Astrocyte (in vitro differentiated cells and primary cell): ENCODE measurements around the gene GMEB2. TPM values are rescaled to one million over a fixed set of nuclear protein-coding genes. Genes with fewer than 3 reads are reported as not detected.
A peak's percentile ranks its signal among the peaks of the same experiment; 100 is the strongest.

ENCODE experiments used
- DNase-seq: peaks from one replicate; pipeline ENCODE4 v3.0.0-alpha.2; 2010; ENCODE audit warnings: low read depth
- FAIRE-seq: peaks from 2 replicates; lab custom pipeline; 2011; peaks lifted over from hg19 to GRCh38; lab: Jason Lieb, UNC
- H2AFZ ChIP-seq: 2 replicates; pipeline ENCODE4 v1.6.0; 2012; ENCODE audit warnings: low read depth, low read length, inconsistent platforms
- H3K27ac ChIP-seq: 2 replicates; pipeline ENCODE4 v1.5.1; 2011; ENCODE audit warnings: low read depth, low read length, inconsistent platforms
- H3K27me3 ChIP-seq: 2 replicates; pipeline ENCODE4 v1.6.0; 2011; ENCODE audit warnings: low read length, inconsistent platforms; ENCODE audit not compliant: insufficient read depth
- H3K36me3 ChIP-seq: 2 replicates; pipeline ENCODE4 v1.5.1; 2011; ENCODE audit warnings: low read length, inconsistent platforms; ENCODE audit not compliant: insufficient read depth
- H3K4me1 ChIP-seq: 2 replicates; pipeline ENCODE4 v1.5.1; 2011; ENCODE audit warnings: low read length, inconsistent platforms; ENCODE audit not compliant: insufficient read depth
- H3K4me2 ChIP-seq: 2 replicates; pipeline ENCODE4 v1.6.0; 2012; ENCODE audit warnings: low read length, inconsistent platforms
- H3K4me3 ChIP-seq: 2 replicates; pipeline ENCODE4 v1.5.1; 2011; ENCODE audit warnings: low read depth, mild to moderate bottlenecking, low read length, inconsistent platforms; ENCODE audit not compliant: insufficient read depth
- H3K79me2 ChIP-seq: 2 replicates; pipeline ENCODE4 v1.6.0; 2012; ENCODE audit warnings: mild to moderate bottlenecking, low read length, inconsistent platforms; ENCODE audit not compliant: insufficient read depth
- H3K9ac ChIP-seq: 2 replicates; pipeline ENCODE4 v1.6.0; 2012; ENCODE audit warnings: mild to moderate bottlenecking, low read length, inconsistent platforms
- H3K9me3 ChIP-seq: 2 replicates; pipeline ENCODE4 v1.5.1; 2012; ENCODE audit warnings: low read depth, mild to moderate bottlenecking, low read length, inconsistent platforms; ENCODE audit not compliant: insufficient read depth
- H4K20me1 ChIP-seq: 2 replicates; pipeline ENCODE4 v1.6.0; 2012; ENCODE audit warnings: low read length, inconsistent platforms; ENCODE audit not compliant: insufficient read depth
- H3K27ac Mint-ChIP-seq: one replicate; pipeline ENCODE4 v1.8.0; 2021; ENCODE audit warnings: mild to moderate bottlenecking, mixed read lengths; ENCODE audit not compliant: unreplicated experiment
- H3K27me3 Mint-ChIP-seq: one replicate; pipeline ENCODE4 v1.8.0; 2021; ENCODE audit warnings: low read depth, mixed read lengths; ENCODE audit not compliant: unreplicated experiment
- H3K36me3 Mint-ChIP-seq: one replicate; pipeline ENCODE4 v1.8.0; 2021; ENCODE audit warnings: low read depth, mixed read lengths; ENCODE audit not compliant: unreplicated experiment
- H3K4me1 Mint-ChIP-seq: one replicate; pipeline ENCODE4 v1.8.0; 2021; ENCODE audit warnings: low read depth, mixed read lengths; ENCODE audit not compliant: unreplicated experiment
- H3K4me3 Mint-ChIP-seq: one replicate; pipeline ENCODE4 v1.8.0; 2021; ENCODE audit warnings: mild to moderate bottlenecking, moderate library complexity, mixed read lengths; ENCODE audit not compliant: unreplicated experiment
- H3K9me3 Mint-ChIP-seq: one replicate; pipeline ENCODE4 v1.8.0; 2021; ENCODE audit warnings: mild to moderate bottlenecking, mixed read lengths; ENCODE audit not compliant: unreplicated experiment
- CTCF ChIP-seq: IDR thresholded peaks from 2 replicates; pipeline ENCODE4 v1.5.1; 2011; ENCODE audit warnings: low read depth, mild to moderate bottlenecking, inconsistent platforms, low read length, moderate library complexity; ENCODE audit not compliant: insufficient read depth
- EZH2 ChIP-seq: IDR thresholded peaks from 2 replicates; pipeline ENCODE4 v1.6.1; 2012; ENCODE audit warnings: mild to moderate bottlenecking, low read length, inconsistent platforms; ENCODE audit not compliant: insufficient read depth
- total RNA-seq: library from RNA; stranded (reverse); gene quantifications from 2 replicates; pipeline ENCODE4 v1.2.1, GENCODE V29; 2021

The GMEB2 gene
- total RNA-seq, 1 donor from 2014 or later = 11.7 TPM

- Histone ChIP-seq H3K4me2 (no peak overlapping the region), H2AFZ (no peak overlapping the region), H3K9ac (no peak overlapping the region), H4K20me1 (peaks cover 11% of the 10 kb centered on the region), H3K4me1 (peaks cover 28% of the 10 kb centered on the region), H3K9me3 (no peaks in the 10 kb centered on the region), H3K79me2 (peaks cover 29% of the 10 kb centered on the region), H3K27ac (no peak overlapping the region), H3K4me3 (no peak overlapping the region), H3K36me3 (no peaks in the 10 kb centered on the region), H3K27me3 (no peaks in the 10 kb centered on the region)
- peaks cover 3% of the 10 kb centered on the region for H3K9me3 Mint-ChIP-seq
- DNase-seq = no peak
- FAIRE-seq = no peak
- no peaks in the 10 kb centered on the region for H3K36me3 Mint-ChIP-seq
- TF ChIP-seq CTCF (no peak), EZH2 (no peak)
- H3K4me1 Mint-ChIP-seq = peaks cover 5% of the 10 kb centered on the region
- H3K27ac Mint-ChIP-seq = no peak overlapping the region
- H3K4me3 Mint-ChIP-seq = peak overlapping the region; percentile 62
- peaks cover 1% of the 10 kb centered on the region for H3K27me3 Mint-ChIP-seq
Observed at GRCh38 chr20:63656451-63656850, 29.6 kb upstream of the GMEB2 start.

GRCh38 chr20:63655249-63655648, 28.3 kb upstream of the GMEB2 start:
- no peaks in the 10 kb centered on the region for H3K27me3 ChIP-seq
- no peak overlapping the region for H3K27ac Mint-ChIP-seq

More at GRCh38 chr20:63655249-63655648, 28.3 kb upstream of the GMEB2 start:
- peaks cover 31% of the 10 kb centered on the region for H3K4me1 ChIP-seq
- H3K79me2 ChIP-seq = peaks cover 23% of the 10 kb centered on the region
- peaks cover 3% of the 10 kb centered on the region for H3K9me3 Mint-ChIP-seq
- TF ChIP-seq CTCF (no peak), EZH2 (no peak)
- no peak overlapping the region for H2AFZ ChIP-seq
- peaks cover 5% of the 10 kb centered on the region for H3K4me1 Mint-ChIP-seq
- no peak overlapping the region for H3K4me3 Mint-ChIP-seq
- H3K9ac ChIP-seq = no peak overlapping the region
- H3K9me3 ChIP-seq = no peaks in the 10 kb centered on the region
- FAIRE-seq (no peak), DNase-seq (no peak)
- H3K36me3 ChIP-seq = no peaks in the 10 kb centered on the region
- H3K27me3 Mint-ChIP-seq = peaks cover 1% of the 10 kb centered on the region
- peaks cover 17% of the 10 kb centered on the region for H4K20me1 ChIP-seq
- no peaks in the 10 kb centered on the region for H3K36me3 Mint-ChIP-seq
- no peak overlapping the region for H3K4me2 ChIP-seq
- no peak overlapping the region for H3K4me3 ChIP-seq
- H3K27ac ChIP-seq = no peak overlapping the region
